HepG2 (cell line): ENCODE results near the gene MTIF3. TPM values are rescaled to one million over a fixed set of nuclear protein-coding genes. Genes with fewer than 3 reads are reported as not detected.
A peak's percentile ranks its signal among the peaks of the same experiment; 100 is the strongest.

ENCODE experiments used
- ATF7-NPFF ChIP-seq: sonication (generic); formaldehyde crosslinking; IDR thresholded peaks from 2 replicates; pipeline ENCODE4 v1.8.1; 2023; ENCODE audit warnings: mild to moderate bottlenecking, low read depth, missing genetic modification reagents, moderate library complexity
- ETS1 ChIP-seq: sonication (generic); formaldehyde crosslinking; IDR thresholded peaks from 2 replicates; pipeline ENCODE4 v1.4.0; 2020; ENCODE audit warnings: missing genetic modification reagents
- MTERF4 ChIP-seq: sonication (generic); formaldehyde crosslinking; IDR thresholded peaks from 2 replicates; pipeline ENCODE4 v1.8.0; 2023; ENCODE audit warnings: mild to moderate bottlenecking, missing genetic modification reagents
- TFDP2 ChIP-seq: sonication (generic); formaldehyde crosslinking; IDR thresholded peaks from 2 replicates; pipeline ENCODE4 v1.4.0; 2020; ENCODE audit warnings: missing genetic modification reagents
- ZBTB46 ChIP-seq: sonication (generic); formaldehyde crosslinking; IDR thresholded peaks from 2 replicates; pipeline ENCODE4 v1.4.0; 2020; ENCODE audit warnings: mild to moderate bottlenecking, missing genetic modification reagents, borderline replicate concordance
- ZNF205 ChIP-seq: IDR thresholded peaks from 2 replicates; pipeline ENCODE4 v1.6.1; 2018; ENCODE audit warnings: missing biosample characterization, missing genetic modification reagents
- ZNF275 ChIP-seq: sonication (generic); formaldehyde crosslinking; IDR thresholded peaks from 2 replicates; pipeline ENCODE4 v1.8.0; 2022; ENCODE audit warnings: missing genetic modification reagents, mild to moderate bottlenecking, inconsistent platforms, borderline replicate concordance
- ZNF564 ChIP-seq: sonication (generic); formaldehyde crosslinking; IDR thresholded peaks from 2 replicates; pipeline ENCODE4 v1.8.1; 2023; ENCODE audit warnings: mild to moderate bottlenecking, missing genetic modification reagents
- ZNF674 ChIP-seq: sonication (generic); formaldehyde crosslinking; IDR thresholded peaks from 2 replicates; pipeline ENCODE4 v1.5.0; 2020; ENCODE audit warnings: low read depth, mild to moderate bottlenecking, missing genetic modification reagents
- ZNF800 ChIP-seq: sonication (generic); formaldehyde crosslinking; IDR thresholded peaks from 2 replicates; pipeline ENCODE4 v1.4.0; 2020; ENCODE audit warnings: missing genetic modification reagents
- polyA plus RNA-seq, 8 experiments: library from polyadenylated mRNA; depleted of rRNA in 3 of 8; stranded (reverse) in 7 of 8; unstranded in 1 of 8; fragments of >200 nt; fragmentation: Illumina TruSeq in 4 of 8; extraction: Trizol in 4 of 8; gene quantifications; 2 replicates each; pipeline versions ENCODE4 v1.2.1 to v1.2.3, GENCODE V29; 2011 to 2016; ENCODE audit warnings: low read depth in 4 of 8, missing spikeins in 1 of 8, mixed read lengths in 1 of 8; ENCODE audit not compliant: insufficient read depth in 1 of 8
- total RNA-seq, 5 experiments: library from RNA; depleted of rRNA; stranded (reverse); fragments of >200 nt; fragmentation: Illumina TruSeq; extraction: Trizol; gene quantifications; 2 replicates each; pipeline ENCODE4 v1.2.3, GENCODE V29; 2016; ENCODE audit warnings: low read depth in 1 of 5
- TF ChIP-seq, protein P1 (sequence below): sonication (generic); formaldehyde crosslinking; IDR thresholded peaks from 2 replicates; pipeline ENCODE4 v1.5.1; 2020; ENCODE audit warnings: mild to moderate bottlenecking, missing genetic modification reagents, moderate library complexity
- TF ChIP-seq, protein P2 (sequence below): sonication (generic); formaldehyde crosslinking; IDR thresholded peaks from 2 replicates; pipeline ENCODE4 v1.5.0; 2020; ENCODE audit warnings: missing genetic modification reagents

The MTIF3 gene
- total and polyA plus RNA-seq, 2 of the 13 experiments (the other 11 are each of a cell fraction or from before 2014, with no cell fraction given) = 33.7 to 40.6 TPM

DNA sequence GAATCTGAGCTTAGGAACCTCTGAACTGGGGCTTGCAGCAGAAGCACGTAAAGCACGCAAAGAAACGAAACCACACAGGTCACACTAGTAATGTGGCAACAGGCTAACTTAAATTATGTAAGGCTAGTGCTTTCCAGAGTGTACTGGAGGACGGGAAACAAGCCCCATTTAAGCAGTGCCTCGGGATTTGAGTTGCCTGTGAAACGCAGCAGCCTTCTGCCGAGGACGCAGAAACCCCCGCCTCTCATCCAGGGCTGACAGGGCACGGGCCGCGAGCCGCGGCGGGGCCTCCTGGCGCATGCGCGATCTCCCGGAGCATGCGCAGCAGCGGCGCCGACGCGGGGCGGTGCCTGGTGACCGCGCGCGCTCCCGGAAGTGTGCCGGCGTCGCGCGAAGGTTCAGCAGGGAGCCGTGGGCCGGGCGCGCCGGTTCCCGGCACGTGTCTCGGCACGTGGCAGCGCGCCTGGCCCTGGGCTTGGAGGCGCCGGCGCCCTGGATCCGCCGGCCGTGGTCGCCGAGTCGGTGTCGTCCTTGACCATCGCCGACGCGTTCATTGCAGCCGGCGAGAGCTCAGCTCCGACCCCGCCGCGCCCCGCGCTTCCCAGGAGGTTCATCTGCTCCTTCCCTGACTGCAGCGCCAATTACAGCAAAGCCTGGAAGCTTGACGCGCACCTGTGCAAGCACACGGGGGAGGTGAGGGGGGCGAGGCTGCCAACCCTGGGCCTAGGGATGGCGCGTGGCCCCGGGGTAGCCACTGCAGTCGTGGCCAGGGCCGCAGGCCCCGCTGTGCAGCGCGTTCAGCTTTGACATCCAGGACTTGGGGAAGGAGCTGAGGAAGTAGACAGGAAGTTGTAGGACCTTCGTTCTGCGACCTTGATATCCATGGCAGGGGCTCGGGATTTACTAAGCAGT, 25.9 kb downstream of the MTIF3 start, which contains the start of gene GTF3A (continued):
- TF ChIP-seq, protein P1, sequence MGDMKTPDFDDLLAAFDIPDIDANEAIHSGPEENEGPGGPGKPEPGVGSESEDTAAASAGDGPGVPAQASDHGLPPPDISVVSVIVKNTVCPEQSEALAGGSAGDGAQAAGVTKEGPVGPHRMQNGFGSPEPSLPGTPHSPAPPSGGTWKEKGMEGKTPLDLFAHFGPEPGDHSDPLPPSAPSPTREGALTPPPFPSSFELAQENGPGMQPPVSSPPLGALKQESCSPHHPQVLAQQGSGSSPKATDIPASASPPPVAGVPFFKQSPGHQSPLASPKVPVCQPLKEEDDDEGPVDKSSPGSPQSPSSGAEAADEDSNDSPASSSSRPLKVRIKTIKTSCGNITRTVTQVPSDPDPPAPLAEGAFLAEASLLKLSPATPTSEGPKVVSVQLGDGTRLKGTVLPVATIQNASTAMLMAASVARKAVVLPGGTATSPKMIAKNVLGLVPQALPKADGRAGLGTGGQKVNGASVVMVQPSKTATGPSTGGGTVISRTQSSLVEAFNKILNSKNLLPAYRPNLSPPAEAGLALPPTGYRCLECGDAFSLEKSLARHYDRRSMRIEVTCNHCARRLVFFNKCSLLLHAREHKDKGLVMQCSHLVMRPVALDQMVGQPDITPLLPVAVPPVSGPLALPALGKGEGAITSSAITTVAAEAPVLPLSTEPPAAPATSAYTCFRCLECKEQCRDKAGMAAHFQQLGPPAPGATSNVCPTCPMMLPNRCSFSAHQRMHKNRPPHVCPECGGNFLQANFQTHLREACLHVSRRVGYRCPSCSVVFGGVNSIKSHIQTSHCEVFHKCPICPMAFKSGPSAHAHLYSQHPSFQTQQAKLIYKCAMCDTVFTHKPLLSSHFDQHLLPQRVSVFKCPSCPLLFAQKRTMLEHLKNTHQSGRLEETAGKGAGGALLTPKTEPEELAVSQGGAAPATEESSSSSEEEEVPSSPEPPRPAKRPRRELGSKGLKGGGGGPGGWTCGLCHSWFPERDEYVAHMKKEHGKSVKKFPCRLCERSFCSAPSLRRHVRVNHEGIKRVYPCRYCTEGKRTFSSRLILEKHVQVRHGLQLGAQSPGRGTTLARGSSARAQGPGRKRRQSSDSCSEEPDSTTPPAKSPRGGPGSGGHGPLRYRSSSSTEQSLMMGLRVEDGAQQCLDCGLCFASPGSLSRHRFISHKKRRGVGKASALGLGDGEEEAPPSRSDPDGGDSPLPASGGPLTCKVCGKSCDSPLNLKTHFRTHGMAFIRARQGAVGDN (CRISPR knock-in tag) = peak; percentile 100
- TF ChIP-seq ZNF800 (CRISPR knock-in tag) (no peak; the same call in 1 of the 2 replicates), MTERF4 (CRISPR knock-in tag) (peak; percentile 78; the same call in 1 of the 2 replicates), ZBTB46 (no peak), ETS1 (peak; percentile 97; the same call in 1 of the 2 replicates), TFDP2 (CRISPR knock-in tag) (peak; percentile 93), ZNF205 (CRISPR knock-in tag) (peak; percentile 45; the same call in 1 of the 2 replicates), ZNF674 (CRISPR knock-in tag) (peak; percentile 36; the same call in 1 of the 2 replicates), ATF7-NPFF (CRISPR knock-in tag) (peak; percentile 99), ZNF564 (CRISPR knock-in tag) (peak; percentile 96; the same call in 1 of the 2 replicates), ZNF275 (CRISPR knock-in tag) (no peak; the same call in none of the 2 replicates)
- TF ChIP-seq, protein P2, sequence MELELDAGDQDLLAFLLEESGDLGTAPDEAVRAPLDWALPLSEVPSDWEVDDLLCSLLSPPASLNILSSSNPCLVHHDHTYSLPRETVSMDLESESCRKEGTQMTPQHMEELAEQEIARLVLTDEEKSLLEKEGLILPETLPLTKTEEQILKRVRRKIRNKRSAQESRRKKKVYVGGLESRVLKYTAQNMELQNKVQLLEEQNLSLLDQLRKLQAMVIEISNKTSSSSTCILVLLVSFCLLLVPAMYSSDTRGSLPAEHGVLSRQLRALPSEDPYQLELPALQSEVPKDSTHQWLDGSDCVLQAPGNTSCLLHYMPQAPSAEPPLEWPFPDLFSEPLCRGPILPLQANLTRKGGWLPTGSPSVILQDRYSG (CRISPR knock-in tag) = peak; percentile 96
